ENCODE data around the gene ASF1A.

Gene ASF1A

GRCh38 chr6:118882314-118882905, 11.5 kb upstream of the ASF1A start:
- DNase-seq = no peak

- DNase-seq = no peak
Observed at GRCh38 chr6:118886641-118887040, 7.3 kb upstream of the ASF1A start.

GRCh38 chr6:118889163-118889562, 4.8 kb upstream of the ASF1A start:
- DNase-seq = no peak

- no peak for DNase-seq
Observed at GRCh38 chr6:118890997-118891790, 2.8 kb upstream of the ASF1A start.

- no peak for DNase-seq
Observed at GRCh38 chr6:118892355-118892991, 1.5 kb upstream of the ASF1A start.

GRCh38 chr6:118893064-118893806, 717 bp upstream of the ASF1A start:
- DNase-seq = peak; percentile 59

- DNase-seq = peak; percentile 61
Observed at GRCh38 chr6:118894425-118895260, 691 bp downstream of the ASF1A start.

GRCh38 chr6:118895261-118895560, 1.3 kb downstream of the ASF1A start:
- no peak for DNase-seq

GRCh38 chr6:118895859-118896258, 1.9 kb downstream of the ASF1A start:
- DNase-seq = no peak

- no peak for DNase-seq
Observed at GRCh38 chr6:118896339-118897136, 2.6 kb downstream of the ASF1A start.

- DNase-seq = no peak
Observed at GRCh38 chr6:118897386-118897785, 3.4 kb downstream of the ASF1A start.

GRCh38 chr6:118899948-118900347, 6.0 kb downstream of the ASF1A start:
- no peak for DNase-seq

- no peak for DNase-seq
Observed at GRCh38 chr6:118902726-118903125, 8.8 kb downstream of the ASF1A start.

- DNase-seq = no peak
Observed at GRCh38 chr6:118903138-118903537, 9.2 kb downstream of the ASF1A start.

- DNase-seq = no peak
Observed at GRCh38 chr6:118903691-118904090, 9.7 kb downstream of the ASF1A start.

- DNase-seq = no peak
Observed at GRCh38 chr6:118905084-118905483, 11.1 kb downstream of the ASF1A start.

GRCh38 chr6:118905851-118906250, 11.9 kb downstream of the ASF1A start:
- DNase-seq = no peak

GRCh38 chr6:118908441-118908840, 14.5 kb downstream of the ASF1A start:
- no peak for DNase-seq

GRCh38 chr6:118912646-118913045, 18.7 kb downstream of the ASF1A start:
- no peak for DNase-seq

- DNase-seq = no peak
Observed at GRCh38 chr6:118913161-118913560, 19.2 kb downstream of the ASF1A start.

GRCh38 chr6:118914598-118914997, 20.6 kb downstream of the ASF1A start:
- DNase-seq = no peak

Data from CD4-positive, alpha-beta T cell treated with Interferon gamma for 1 hour (primary cell).